Non-pigmented ciliary epithelial cell (primary cell): ENCODE measurements around the gene OVOL3.
A peak's percentile ranks its signal among the peaks of the same experiment; 100 is the strongest.
"Not testable (repeated sequence)": the region's sequence is repeated elsewhere in the genome, so short reads cannot be mapped to it uniquely, and the experiment has no call there.

ENCODE experiments used
- DNase-seq: peaks from one replicate; pipeline ENCODE4 v3.0.0-alpha.2; 2010; ENCODE audit warnings: low read depth

The OVOL3 gene

DNA sequence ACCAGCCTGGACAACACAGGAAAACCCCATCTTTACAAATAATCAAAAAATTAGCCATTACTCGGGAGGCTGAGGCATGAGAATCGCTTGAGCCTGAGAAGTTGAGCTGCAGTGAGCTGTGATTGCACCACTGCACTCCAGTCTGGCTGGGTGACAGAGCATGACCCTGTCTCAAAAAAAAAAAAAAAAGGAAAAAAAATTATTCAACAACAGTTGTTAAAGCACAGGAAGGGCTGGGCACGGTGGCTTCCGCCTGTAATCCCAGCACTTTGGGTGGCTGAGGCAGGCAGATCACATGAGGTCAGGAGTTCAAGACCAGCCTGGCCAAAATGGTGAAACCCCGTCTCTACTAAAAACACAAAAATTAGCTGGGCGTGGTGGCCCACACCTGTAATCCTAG is 20.3 kb downstream of the OVOL3 start:
- DNase-seq: not testable (repeated sequence)

- not testable (repeated sequence) for DNase-seq
These were observed 23.9 kb downstream of the OVOL3 start for GRCh38 chr19:36134867-36135266.

DNA sequence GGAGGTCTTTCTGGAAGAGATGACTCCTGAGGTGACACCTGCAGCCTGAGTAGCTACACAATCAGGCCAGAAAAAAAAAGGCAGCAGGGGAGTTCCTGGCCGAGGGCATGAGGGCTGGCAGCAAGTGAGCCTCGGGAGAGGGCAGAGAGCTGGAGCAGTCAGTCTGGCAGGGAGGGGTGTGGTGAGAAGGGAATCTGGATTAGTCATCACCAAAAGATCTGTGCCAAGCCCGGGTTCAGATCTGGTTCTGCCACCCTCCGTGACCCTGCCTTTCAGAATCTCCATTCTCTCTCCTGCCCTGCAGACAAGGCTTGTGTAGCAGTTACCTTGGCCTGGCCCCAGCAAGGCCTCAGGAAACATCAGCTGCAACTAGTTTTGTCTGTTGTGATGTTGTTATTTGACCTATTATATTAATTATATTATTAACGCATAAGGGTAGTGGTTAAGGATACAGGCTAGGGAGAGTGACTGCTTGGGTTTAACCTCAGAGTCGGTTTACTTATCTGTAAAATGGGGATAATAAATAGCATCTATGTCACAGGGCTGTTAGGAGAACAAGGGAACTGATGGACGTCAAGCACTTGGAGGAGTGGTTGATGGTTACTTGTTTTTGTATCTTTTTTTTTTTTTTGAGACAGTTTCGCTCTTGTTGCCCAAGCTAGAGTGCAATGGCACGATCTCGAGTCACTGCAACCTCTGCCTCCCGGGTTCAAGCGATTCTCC is 26.2 kb downstream of the OVOL3 start:
- DNase-seq: no peak

DNA sequence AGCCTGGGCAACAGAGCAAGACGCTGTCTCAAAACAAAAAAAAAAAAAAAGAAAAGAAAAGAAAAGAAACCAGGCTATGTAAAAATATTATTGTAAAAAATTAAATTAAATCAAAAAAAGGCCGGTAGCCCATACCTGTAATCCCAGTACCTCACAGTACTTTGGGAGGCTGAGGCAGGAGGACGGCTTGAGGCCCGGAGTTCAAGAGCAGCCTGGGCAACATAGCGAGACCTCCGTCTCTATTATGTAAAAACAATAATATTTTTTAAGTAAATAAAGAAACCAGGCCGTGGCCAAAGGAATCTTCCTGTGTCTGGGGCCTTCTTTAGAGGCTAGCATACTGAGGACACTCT is 28.2 kb downstream of the OVOL3 start:
- no peak for DNase-seq

DNA sequence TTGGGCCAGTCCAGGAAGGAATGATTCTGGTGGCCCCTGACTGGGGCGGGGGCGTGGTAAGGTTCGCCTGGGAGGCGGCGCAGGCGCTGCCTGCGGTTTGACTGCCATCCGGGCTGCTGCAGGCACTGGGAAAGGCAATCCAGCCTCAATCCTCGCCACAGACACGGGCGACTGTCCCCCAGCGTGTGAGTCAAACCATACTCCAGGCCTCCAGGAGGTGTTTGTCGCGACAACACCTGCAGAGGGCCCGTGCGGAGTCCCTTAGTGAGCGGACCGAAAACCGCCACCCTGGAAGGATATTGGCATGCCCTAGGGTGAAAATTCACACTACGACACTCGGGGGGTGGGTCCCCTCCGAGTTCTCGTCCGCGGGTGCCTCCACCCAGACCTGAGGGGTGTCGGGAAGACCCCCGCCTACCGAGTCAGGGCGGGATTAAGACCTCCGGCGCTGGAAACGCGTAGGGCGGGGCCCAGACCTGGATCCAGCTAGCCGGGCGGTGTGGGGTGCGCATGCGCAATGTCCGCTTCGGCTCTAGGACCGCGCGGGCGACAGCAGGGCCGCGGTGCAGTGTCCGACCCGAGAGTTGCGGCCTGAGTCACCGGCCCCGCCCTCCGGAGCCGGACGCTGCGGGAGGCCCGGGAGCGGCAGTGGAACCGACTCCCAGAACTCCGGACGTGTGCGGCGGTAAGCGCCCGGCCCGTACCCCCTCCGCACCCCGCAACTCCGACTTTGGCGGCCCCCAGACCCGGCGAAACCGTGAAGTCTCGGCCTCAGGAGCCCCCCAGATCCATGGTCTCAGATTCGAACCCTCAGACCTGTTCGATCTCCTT is 28.7 kb downstream of the OVOL3 start, which contains the start of gene CAPNS1:
Gene CAPNS1, plus strand, starts transcription at position 594 of the 831 bp plus-strand sequence. CDS start 946 bp downstream, outside the sequence.
- DNase-seq: peak; percentile 70

GRCh38 chr19:36140304-36141038 is 29.5 kb downstream of the OVOL3 start:
- no peak for DNase-seq

DNA sequence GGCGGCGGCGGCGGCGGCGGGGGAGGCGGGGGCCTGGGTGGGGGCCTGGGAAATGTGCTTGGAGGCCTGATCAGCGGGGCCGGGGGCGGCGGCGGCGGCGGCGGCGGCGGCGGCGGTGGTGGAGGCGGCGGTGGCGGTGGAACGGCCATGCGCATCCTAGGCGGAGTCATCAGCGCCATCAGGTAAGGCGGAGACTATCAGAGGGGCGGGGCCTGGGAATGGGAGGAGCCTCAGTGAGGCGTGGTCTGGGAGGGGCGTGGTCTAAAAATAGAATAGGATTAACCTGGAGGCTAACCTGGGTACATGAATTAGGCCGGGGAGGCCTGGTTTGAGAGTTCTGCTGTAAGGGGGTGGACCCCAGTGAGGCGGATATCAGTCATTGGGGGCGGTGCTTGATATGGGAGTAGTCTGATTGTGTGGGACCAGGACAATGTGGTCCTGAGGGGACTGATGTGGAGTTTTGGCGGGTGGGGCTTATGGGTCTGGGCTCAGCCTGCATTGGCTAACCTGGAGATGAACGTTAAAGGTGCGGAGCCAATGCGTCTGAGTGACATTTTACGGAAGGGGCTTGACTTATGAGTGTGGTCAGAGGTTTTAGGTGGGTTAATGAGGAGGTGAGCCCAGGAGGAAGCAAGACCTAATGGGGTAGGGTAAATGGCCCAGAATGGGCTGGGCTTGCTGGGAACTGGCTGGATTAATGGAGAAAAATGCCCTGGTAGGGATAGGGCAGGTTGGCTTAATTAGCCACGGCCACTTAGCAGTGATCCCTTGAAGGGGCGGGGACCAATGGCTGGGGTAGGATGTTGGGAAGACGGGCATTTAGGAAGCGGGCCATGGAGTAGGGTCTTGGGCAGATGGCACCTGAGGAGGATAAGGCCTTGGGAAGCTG is 30.3 kb downstream of the OVOL3 start:
- no peak for DNase-seq

- no peak for DNase-seq
These were observed 31.1 kb downstream of the OVOL3 start for GRCh38 chr19:36142046-36142445.

DNA sequence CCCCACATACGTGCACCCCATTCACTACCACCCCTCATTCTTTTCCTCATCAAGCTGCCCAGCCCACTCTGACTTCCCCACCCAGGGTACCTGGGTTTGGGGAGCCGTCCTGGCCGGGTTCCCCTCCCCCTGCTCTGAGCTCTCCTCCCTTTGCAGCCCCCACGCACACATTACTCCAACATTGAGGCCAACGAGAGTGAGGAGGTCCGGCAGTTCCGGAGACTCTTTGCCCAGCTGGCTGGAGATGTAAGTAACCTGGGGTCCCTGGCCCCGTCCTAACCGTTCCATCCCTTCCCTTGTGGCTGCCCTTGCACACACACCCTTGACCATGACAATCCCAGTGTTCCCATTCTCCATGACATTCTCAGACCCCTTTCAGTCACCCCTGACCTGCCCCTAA is 31.6 kb downstream of the OVOL3 start:
- no peak for DNase-seq

DNA sequence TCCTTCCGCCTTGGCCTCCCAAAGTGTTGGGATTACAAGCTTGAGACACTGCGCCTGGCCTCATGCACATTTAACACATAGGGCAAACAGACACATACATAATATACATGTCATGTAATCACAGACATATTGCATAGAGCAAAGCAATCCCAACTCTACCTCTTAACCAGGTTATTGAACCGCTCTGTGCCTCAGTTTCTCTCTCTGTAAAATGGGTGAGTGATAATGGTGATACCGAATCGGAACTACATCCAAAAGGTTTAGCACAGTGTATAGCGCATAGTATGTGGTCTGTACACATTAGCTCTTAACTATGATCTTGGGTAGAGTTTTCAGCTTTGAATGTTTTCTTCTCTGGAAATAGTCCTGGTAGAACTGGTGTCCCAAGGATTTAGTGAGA is 33.7 kb downstream of the OVOL3 start:
- DNase-seq: no peak

DNA sequence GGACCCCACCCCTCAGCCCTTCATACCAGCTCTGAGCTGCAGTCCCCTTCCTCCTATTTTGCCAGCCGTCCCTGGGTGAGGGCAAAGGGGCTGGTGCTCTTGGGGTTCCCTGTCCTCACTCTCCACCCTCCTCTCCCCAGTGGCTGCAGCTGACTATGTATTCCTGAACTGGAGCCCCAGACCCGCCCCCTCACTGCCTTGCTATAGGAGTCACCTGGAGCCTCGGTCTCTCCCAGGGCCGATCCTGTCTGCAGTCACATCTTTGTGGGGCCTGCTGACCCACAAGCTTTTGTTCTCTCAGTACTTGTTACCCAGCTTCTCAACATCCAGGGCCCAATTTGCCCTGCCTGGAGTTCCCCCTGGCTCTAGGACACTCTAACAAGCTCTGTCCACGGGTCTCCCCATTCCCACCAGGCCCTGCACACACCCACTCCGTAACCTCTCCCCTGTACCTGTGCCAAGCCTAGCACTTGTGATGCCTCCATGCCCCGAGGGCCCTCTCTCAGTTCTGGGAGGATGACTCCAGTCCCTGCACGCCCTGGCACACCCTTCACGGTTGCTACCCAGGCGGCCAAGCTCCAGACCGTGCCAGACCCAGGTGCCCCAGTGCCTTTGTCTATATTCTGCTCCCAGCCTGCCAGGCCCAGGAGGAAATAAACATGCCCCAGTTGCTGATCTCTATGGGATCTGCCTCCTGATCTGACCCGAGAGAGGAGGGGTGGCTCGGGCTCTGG is 38.9 kb downstream of the OVOL3 start:
- no peak for DNase-seq

GRCh38 chr19:36150586-36150985 is 39.6 kb downstream of the OVOL3 start:
- DNase-seq: no peak

DNA sequence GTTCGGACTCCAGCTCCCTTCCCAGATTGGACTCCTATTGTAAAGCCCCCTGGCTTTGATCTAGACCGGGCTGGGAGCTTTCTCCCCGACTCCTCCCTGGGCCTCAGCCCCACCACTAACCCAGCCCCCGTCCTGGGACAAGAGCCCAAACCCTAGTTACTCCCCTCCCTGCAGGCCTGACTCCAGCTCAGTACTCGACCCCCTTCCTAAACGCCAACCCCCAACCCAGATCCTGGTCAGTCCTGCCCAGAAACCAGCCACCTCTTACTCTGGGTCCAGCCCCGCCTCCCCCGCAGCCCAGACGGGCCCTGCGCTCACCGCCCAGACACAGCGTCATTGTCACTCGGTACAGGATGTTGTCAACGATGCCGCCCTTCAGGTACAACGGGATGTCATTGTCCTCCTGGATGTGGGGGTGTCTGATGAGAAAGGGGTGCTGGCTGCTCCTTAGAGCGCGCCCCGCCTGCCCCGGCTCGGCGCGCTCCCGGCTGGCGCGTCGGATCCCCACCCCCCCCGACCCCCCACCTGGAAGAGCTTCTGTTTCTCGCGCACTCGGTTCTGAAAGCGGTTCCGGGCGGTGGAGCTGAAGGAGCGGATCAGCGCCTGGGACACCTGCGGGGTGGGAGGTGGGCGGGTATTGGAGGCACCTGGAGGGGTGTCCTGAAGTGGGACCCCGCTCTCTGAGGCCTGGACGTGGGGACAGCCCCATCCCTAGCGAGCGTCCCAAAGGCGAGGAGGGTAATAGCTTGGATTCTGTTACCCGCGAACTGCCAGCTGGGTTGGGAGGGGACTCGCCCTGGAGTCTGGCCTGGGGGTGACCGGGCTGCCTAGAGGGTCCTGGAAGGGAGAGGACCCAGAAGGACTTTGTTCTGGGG is 40.4 kb downstream of the OVOL3 start:
- no peak for DNase-seq

GRCh38 chr19:36152019-36152351 is 41.0 kb downstream of the OVOL3 start:
- no peak for DNase-seq

DNA sequence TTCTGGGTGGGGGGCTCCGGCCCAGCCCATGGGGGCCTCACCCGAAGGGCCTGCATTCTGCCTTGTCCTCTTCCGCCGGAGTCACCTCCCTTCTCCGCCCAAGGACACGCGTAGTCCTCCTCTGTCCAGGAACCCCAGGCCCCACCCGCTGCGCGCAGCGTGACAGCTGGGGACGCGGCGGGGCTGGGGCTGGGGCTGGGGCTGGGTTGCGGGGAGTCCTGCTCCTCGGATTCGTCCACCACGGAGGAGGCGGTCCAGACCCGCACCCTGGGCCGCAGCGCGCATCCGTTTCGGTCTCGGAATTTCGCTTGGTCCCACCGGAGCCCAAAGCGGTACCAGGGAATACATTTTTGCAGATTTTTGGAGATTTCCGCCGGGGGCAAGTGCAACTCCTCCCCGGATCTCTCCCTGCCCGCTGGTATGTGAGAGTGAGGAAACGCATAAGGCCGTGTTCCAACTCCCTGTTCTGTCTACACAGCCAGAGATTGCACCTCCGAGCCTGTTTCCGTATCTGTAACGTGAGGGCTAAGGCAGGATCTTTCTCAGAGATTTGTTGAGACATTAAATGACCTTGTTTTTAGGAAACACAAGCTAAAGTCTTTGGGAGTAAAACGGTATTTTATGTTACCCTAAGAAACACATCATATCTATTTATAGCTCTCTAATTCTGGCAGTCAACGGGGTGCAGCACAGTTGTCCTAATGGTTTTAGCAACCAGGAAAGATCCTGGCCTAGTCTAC is 41.6 kb downstream of the OVOL3 start, which contains the start of gene COX7A1:
Gene COX7A1, minus strand, starts transcription at position 96 of the 740 bp plus-strand sequence. Its CDS starts 40 bp downstream, at position 56.
- DNase-seq: no peak

- DNase-seq: no peak
These were observed 42.2 kb downstream of the OVOL3 start for GRCh38 chr19:36153126-36153525.

- no peak for DNase-seq
These were observed 50.1 kb downstream of the OVOL3 start for GRCh38 chr19:36160821-36161596.
